Measurements from ENCODE around the gene ZSWIM8. TPM values are rescaled to one million over a fixed set of nuclear protein-coding genes. Genes with fewer than 3 reads are reported as not detected.

The ZSWIM8 gene
- total and polyA plus RNA-seq, 8 donors: 43.4 to 325 (median 79.6) TPM

GRCh38 chr10:73796766-73797165 is 11.4 kb downstream of the ZSWIM8 start:
- Histone ChIP-seq H3K9me3 (no peaks in the 10 kb centered on the region), H3K27ac (no peak overlapping the region), H3K36me3 (peaks cover 92 to 100% (median 100%) of the 10 kb centered on the region in 4 donors), H3K4me1 (no peaks in the 10 kb centered on the region), H3K4me3 (no peak overlapping the region), H3K27me3 (no peaks in the 10 kb centered on the region)
- 81 to 90% (median 83%) methylated on average over 5 of the region's 5 CpGs for WGBS, 5 donors
- intact Hi-C loops (cut with DNase I; ENCODE audit: low total_unique reads): no loop called here
- DNase-seq: no peak
- TF ChIP-seq POLR2AphosphoS5 (IDR thresholded peaks at IDR 0.05): no peak
- no peak for TF ChIP-seq POLR2A (IDR thresholded peaks at IDR 0.05)
- no peak for TF ChIP-seq EP300 (IDR thresholded peaks at IDR 0.05)
- TF ChIP-seq, protein P1, sequence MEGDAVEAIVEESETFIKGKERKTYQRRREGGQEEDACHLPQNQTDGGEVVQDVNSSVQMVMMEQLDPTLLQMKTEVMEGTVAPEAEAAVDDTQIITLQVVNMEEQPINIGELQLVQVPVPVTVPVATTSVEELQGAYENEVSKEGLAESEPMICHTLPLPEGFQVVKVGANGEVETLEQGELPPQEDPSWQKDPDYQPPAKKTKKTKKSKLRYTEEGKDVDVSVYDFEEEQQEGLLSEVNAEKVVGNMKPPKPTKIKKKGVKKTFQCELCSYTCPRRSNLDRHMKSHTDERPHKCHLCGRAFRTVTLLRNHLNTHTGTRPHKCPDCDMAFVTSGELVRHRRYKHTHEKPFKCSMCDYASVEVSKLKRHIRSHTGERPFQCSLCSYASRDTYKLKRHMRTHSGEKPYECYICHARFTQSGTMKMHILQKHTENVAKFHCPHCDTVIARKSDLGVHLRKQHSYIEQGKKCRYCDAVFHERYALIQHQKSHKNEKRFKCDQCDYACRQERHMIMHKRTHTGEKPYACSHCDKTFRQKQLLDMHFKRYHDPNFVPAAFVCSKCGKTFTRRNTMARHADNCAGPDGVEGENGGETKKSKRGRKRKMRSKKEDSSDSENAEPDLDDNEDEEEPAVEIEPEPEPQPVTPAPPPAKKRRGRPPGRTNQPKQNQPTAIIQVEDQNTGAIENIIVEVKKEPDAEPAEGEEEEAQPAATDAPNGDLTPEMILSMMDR (IDR thresholded peaks at IDR 0.05): no peak

DNA sequence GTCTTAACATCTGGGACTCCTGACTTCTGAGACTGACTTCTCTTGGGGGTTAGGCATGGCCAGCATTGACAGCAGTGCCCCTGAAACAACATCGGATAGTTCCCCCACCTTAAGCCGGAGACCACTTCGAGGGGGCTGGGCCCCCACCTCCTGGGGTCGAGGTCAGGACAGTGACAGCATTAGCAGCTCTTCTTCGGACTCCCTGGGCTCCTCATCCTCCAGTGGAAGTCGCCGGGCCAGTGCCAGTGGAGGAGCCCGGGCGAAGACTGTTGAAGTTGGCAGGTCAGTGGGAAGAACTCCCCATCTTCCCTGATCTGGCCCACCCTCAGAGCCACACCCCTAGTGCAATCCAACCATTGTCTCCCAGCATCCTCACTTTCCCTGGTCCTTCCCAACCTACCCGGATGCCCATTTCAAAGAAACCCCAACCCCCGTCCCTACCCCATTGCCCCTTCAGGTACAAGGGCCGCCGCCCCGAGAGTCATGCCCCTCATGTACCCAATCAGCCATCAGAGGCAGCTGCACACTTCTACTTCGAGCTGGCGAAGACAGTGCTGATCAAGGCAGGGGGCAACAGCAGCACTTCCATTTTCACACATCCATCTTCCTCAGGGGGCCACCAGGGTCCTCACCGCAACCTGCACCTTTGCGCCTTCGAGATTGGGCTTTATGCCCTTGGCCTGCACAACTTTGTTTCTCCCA is 12.1 kb downstream of the ZSWIM8 start:
- Histone ChIP-seq H3K36me3 (peaks cover 92 to 100% (median 100%) of the 10 kb centered on the region in 4 donors), H3K27me3 (no peaks in the 10 kb centered on the region), H3K9me3 (no peaks in the 10 kb centered on the region), H3K4me3 (no peak overlapping the region), H3K4me1 (peaks cover 2 to 3% (median 2%) of the 10 kb centered on the region in 4 donors), H3K27ac (no peak overlapping the region)
- no peak for TF ChIP-seq POLR2A (IDR thresholded peaks at IDR 0.05)
- TF ChIP-seq POLR2AphosphoS5 (IDR thresholded peaks at IDR 0.05): no peak
- TF ChIP-seq EP300 (IDR thresholded peaks at IDR 0.05): no peak
- TF ChIP-seq, protein P1 (IDR thresholded peaks at IDR 0.05): no peak
- intact Hi-C loops (cut with DNase I; ENCODE audit: low total_unique reads): no loop called here
- no peak for DNase-seq
- 90 to 93% (median 91%) methylated on average over 15 to 19 of the region's 19 CpGs for WGBS, 5 donors

- Histone ChIP-seq H3K4me1 (peaks cover 4 to 9% (median 7%) of the 10 kb centered on the region in 4 donors), H3K4me3 (no peak overlapping the region), H3K27ac (no peak overlapping the region), H3K27me3 (no peaks in the 10 kb centered on the region), H3K36me3 (peaks cover 92 to 100% (median 100%) of the 10 kb centered on the region in 4 donors), H3K9me3 (no peaks in the 10 kb centered on the region)
- no peak for TF ChIP-seq POLR2A (IDR thresholded peaks at IDR 0.05)
- WGBS, 5 donors: 91 to 94% (median 92%) methylated on average over 6 of the region's 6 CpGs
- DNase-seq: no peak
- intact Hi-C loops (cut with DNase I; ENCODE audit: low total_unique reads): no loop called here
These were observed 12.7 kb downstream of the ZSWIM8 start for GRCh38 chr10:73798087-73798486.

DNA sequence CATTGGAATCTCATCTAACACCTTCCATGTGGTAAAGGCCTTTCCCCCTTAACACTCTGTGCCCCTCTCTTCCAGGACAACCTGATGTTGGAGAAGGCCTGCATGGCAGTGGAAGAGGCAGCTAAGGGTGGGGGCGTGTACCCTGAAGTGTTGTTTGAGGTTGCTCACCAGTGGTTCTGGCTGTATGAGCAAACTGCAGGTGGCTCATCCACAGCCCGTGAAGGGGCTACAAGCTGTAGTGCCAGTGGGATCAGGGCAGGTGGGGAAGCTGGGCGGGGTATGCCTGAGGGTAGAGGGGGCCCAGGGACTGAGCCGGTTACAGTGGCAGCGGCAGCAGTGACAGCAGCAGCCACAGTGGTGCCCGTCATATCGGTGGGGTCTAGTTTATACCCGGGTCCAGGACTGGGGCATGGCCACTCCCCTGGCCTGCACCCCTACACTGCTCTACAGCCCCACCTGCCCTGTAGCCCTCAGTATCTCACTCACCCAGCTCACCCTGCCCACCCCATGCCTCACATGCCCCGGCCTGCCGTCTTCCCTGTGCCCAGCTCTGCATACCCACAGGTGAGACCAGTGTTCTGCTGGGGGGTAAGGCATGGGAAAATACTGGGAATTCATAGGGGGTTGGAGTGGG is 13.6 kb downstream of the ZSWIM8 start:
- H3K27ac ChIP-seq: no peak overlapping the region
- TF ChIP-seq EP300 (IDR thresholded peaks at IDR 0.05) (no peak), POLR2AphosphoS5 (IDR thresholded peaks at IDR 0.05) (peak in 1 of 3 donors; percentile 2), POLR2A (IDR thresholded peaks at IDR 0.05) (no peak)
- TF ChIP-seq, protein P1 (IDR thresholded peaks at IDR 0.05): no peak
- no peaks in the 10 kb centered on the region for H3K27me3 ChIP-seq
- H3K9me3 ChIP-seq: no peaks in the 10 kb centered on the region
- DNase-seq: no peak
- H3K4me3 ChIP-seq: no peak overlapping the region
- intact Hi-C loops (cut with DNase I; ENCODE audit: low total_unique reads): no loop called here
- peaks cover 4 to 13% (median 9%) of the 10 kb centered on the region in 4 donors for H3K4me1 ChIP-seq
- WGBS, 5 donors: 67 to 85% (median 81%) methylated on average over 7 to 10 of the region's 10 CpGs
- H3K36me3 ChIP-seq: peaks cover 91 to 100% (median 100%) of the 10 kb centered on the region in 4 donors

Data from stomach (tissue), 9 donors.